GM21367 (cell line): ENCODE data around the gene TMPRSS4.

Source experiments
- ATAC-seq: cut with Tn5 transposase; IDR thresholded peaks from one replicate; pipeline ENCODE4 v1.9.1; 2021; ENCODE audit not compliant: unreplicated experiment

The TMPRSS4 gene

GRCh38 chr11:118076754-118077281, at the start of gene TMPRSS4:
TSS of gene TMPRSS4 (plus strand) at chr11:118077078. CDS start at chr11:118077303, 225 bp downstream.
- no peak for ATAC-seq

DNA sequence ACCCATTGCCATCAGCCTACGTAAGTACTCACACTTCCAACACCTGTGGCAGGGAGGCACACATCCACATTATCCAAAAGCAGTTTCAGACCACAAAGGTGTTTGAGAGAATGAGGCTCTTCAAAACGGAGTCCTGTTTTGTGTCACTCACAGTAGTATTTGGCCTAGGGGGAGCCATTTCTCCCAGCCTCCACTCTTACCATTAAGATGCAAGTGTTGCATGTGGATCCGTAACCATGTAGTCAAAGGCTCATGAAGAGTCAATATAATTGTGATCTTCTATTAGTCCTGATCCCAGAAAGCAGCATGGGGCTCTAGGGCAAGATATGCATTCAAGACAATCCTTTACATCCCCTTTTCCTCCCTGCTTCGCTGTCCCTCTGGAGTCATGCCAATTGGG, 49.2 kb upstream of the TMPRSS4 start:
- ATAC-seq = no peak

GRCh38 chr11:118028626-118029025, 48.3 kb upstream of the TMPRSS4 start:
- ATAC-seq = no peak

DNA sequence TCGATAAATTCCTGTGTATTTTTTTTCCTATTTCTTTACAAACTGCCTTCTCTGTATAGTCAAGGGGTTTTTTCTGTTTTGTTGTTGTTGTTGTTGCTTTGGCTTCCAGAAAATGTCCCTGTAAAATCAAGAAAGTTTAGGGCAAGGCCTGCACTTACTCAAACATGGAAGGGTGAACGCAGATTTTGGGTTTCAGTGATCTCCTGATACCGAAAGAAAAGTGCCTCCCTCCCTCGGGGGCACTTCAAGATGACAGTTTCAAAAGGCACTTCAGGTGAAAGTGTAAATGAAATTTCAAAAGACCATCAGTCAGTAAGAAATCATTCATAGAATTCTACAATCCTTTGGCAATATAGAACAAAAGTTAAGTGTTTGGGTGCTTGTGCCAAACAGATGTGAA, 43.4 kb upstream of the TMPRSS4 start:
- ATAC-seq = no peak

DNA sequence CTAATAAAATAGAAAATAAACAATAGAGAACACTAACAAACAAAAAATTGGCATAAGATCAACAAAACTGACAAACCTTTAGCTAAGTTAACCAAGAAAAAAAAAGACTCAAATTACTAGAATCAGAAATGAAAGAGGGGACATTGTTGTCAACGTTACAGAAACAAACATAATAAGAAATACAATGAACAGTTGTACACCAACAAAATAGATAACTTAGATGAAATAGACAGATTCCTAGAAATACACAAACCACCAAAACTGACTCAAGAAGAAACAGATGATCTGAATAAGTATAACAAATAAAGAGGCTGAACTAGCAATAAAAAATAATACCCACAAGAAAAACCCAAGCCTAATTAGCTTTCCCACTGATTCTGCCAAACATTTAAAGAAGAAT, 34.7 kb upstream of the TMPRSS4 start:
- ATAC-seq = no peak

DNA sequence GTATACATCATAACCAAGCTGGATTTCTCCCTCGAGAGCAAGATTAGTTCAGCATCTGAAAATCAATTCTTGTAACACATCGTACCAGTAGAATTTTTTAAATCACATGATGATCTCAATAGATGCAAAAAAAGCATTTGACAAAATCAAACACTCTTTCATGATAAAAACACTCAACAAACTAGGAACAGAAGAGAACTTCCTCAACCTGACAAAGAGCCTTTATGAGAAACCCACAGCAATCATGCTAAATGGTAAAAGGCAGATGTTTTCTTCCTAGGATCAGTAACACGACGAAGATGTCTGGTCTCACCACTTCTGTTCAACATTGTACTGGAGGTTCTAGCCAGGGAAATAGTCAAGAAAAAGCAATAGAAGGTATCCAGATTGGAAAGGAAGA, 34.1 kb upstream of the TMPRSS4 start:
- no peak for ATAC-seq

GRCh38 chr11:118045191-118045590, 31.7 kb upstream of the TMPRSS4 start:
- no peak for ATAC-seq

GRCh38 chr11:118046051-118046963, 30.6 kb upstream of the TMPRSS4 start:
- ATAC-seq = no peak

DNA sequence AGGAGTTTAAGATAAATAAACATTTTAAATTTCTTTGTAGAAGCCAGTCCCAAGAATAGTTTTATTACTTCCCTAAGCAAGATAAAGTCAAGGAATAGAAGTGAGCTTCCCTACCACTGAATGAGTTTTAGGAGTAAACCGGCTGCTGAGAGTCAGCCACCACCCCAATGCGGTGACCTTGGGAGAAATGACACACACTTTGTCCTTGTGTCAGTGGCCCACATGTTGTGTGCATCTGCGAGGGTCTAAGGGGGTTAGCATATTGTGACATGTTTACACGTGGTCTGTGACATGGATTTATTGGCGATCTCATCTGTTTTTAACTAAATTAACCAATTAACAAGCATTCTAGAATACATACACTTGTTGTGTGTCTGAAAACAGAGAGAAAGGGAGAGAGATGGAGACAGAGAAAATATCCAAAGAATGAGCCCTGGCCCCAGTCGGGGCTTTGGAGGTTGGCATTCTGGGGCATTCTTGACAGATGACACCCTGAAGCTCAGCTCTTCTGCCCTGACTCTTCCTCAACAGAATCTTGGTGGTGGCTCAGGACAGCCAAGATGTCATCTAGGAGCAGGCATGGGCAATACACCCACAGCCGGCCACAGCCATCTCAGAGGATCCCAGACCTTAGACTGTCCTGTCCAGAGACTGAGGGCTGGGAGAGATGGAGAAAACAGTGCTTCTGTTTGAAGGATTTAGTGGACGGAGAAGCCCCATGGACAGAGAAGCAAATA, 29.7 kb upstream of the TMPRSS4 start:
- ATAC-seq = no peak

DNA sequence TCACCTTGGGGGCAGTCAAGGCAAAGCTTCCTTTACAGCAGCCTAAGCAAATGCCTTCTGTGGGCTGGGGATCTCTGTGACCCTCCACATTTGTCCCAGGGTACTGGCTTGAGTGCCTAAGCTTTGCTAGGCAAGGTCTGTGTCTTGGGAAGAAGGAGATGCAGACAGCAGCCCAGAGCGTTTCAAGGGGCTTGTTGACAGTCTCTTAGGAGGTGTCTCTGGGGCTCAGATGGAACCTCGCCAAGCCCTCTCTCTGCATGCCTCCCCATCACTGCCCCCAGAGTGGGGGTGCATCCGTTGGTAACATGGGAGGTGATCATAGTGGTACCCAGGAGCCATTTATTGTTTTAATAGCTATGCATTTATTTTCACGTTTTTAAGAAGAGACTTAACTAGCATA, 29.1 kb upstream of the TMPRSS4 start:
- no peak for ATAC-seq

- ATAC-seq = no peak
These were observed 28.2 kb upstream of the TMPRSS4 start for GRCh38 chr11:118048472-118049370.

DNA sequence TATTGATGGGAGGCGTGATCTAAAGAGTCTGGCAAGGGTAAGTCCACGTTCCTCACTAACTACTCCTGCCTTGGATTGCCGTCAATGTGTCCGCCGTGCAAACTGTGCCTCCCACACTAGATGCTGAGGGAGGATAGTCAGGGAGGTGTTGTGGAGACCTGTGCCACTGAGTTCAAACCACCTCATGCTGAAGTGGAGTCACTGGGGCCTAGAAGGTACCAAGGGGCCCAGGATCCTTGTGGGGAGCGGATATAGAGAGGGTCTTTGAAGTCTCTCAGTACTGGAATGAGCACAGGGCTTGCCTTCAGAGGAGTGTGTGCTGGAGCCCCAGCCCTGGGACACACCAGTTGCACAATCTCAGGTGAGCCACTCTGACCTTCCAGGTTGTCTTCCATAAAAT, 27.1 kb upstream of the TMPRSS4 start:
- ATAC-seq = no peak

GRCh38 chr11:118050208-118050891, 26.5 kb upstream of the TMPRSS4 start:
- ATAC-seq = no peak

- ATAC-seq = no peak
These were observed 25.7 kb upstream of the TMPRSS4 start for GRCh38 chr11:118051136-118051610.

- no peak for ATAC-seq
These were observed 25.0 kb upstream of the TMPRSS4 start for GRCh38 chr11:118051611-118052461.

DNA sequence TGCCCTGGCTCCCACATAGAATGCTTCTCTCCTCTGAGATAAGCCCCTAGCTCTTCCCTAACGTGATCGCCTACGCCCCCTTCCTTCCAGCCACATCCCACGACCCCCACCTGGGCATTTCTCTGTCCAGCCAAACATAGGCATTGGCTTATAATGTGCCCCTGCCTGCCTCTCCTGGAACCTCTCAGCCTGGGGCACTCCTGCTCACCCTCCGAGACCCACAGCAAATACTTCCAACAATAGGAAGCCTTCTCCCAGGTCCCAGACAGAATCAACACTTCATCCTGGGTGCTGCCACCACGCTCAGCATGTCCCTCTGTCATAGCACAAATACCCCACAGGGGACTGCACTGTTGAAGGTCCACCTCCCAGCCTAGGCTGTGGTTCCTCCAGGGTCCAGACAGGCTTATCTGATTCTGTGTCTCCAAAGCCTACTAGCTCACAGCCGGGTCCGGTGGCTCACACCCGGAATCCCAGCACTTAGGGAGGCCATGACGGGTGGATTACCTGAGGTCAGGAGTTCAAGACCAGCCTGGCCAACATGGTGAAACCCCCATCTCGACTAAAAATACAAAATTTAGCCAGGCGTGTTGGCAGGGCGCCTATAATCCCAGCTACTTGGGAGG, 24.2 kb upstream of the TMPRSS4 start:
- no peak for ATAC-seq

GRCh38 chr11:118054712-118055640, 21.9 kb upstream of the TMPRSS4 start:
- no peak for ATAC-seq

DNA sequence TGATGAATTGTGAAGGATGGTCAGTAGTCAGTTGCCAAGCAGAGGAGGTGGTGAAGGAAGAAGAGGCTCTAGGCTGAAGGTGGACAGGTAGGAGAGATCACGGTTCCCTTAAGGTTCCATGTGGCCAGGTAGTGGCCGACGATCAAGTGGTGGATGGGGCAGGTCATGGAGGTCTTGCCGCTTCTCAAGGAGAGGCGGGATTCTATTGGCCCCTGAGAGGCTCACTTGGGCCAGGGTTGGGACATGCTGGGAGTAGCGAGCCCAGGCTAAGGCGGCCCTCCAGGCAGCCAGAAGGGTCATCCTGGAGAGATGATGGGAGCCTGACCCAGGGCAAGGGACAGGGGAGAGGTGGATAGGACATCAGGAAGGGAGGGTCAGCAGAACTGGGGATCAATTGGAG, 20.9 kb upstream of the TMPRSS4 start:
- ATAC-seq = no peak
